Heart left ventricle (tissue), 16 donors: ENCODE data around the gene CRYL1. TPM values are rescaled to one million over a fixed set of nuclear protein-coding genes. Genes with fewer than 3 reads are reported as not detected.

Experiments used
- ATAC-seq, 4 donors: fragments of 200-7000 bp; cut with Tn5 transposase; one replicate each; pipeline ENCODE4 v1.9.1; 2020 to 2022; ENCODE audit warnings: moderate library complexity in 4 of 4, mild to moderate bottlenecking in 3 of 4, moderate number of reproducible peaks in 1 of 4
- DNase-seq, 5 donors: peaks; one replicate each; pipeline ENCODE4 v3.0.0-alpha.2; 2020
- H3K27ac ChIP-seq, 12 donors: fragments of 200-600 bp; sonication (generic) in 4 of 12; one replicate each; pipeline versions ENCODE4 v1.5.0 to v1.8.0; 2016 to 2022; ENCODE audit warnings: mild to moderate bottlenecking in 2 of 12
- H3K27me3 ChIP-seq, 9 donors: fragments of 200-600 bp; sonication (generic) in 2 of 9; one replicate each; pipeline versions ENCODE4 v1.5.1 to v1.8.0; 2016 to 2022; ENCODE audit warnings: mild to moderate bottlenecking in 3 of 9
- H3K36me3 ChIP-seq, 9 donors: fragments of 200-600 bp; sonication (generic) in 2 of 9; one replicate each; pipeline versions ENCODE4 v1.5.0 to v1.8.0; 2018 to 2022; ENCODE audit warnings: mild to moderate bottlenecking in 2 of 9
- H3K4me1 ChIP-seq, 12 donors: fragments of 200-600 bp; sonication (generic) in 4 of 12; one replicate each; pipeline versions ENCODE4 v1.5.0 to v1.8.0; 2016 to 2022; ENCODE audit warnings: mild to moderate bottlenecking in 3 of 12
- H3K4me3 ChIP-seq, 12 donors: fragments of 200-600 bp; sonication (generic) in 4 of 12; one replicate each; pipeline versions ENCODE4 v1.5.0 to v1.8.0; 2017 to 2022; ENCODE audit warnings: mild to moderate bottlenecking in 9 of 12, moderate library complexity in 4 of 12
- H3K9me3 ChIP-seq, 12 donors: fragments of 200-600 bp; sonication (generic) in 4 of 12; one replicate each; pipeline versions ENCODE4 v1.5.0 to v1.8.0; 2016 to 2022; ENCODE audit warnings: mild to moderate bottlenecking in 1 of 12
- POLR2A ChIP-seq, 2 donors: fragments of 450-650 bp; IDR thresholded peaks; one replicate each; pipeline ENCODE4 v1.6.1; 2017; ENCODE audit warnings: antibody characterized with exemption in 2 of 2, mild to moderate bottlenecking in 2 of 2, moderate library complexity in 2 of 2
- WGBS, 4 donors: extraction: QIAGEN DNeasy Blood & Tissue Kit in 2 of 4; methylation state at CpG; one replicate each; pipeline versions ENCODE4 v1.1.5 to v1.1.7; 2013 to 2018; 5-methylcytosine and 5-hydroxymethylcytosine counted together
- intact Hi-C, 10 donors: fragments of 100-400 bp; cut with DNase I; formaldehyde crosslinking; loops; one replicate each; pipeline versions ENCODE4 v1.11.1 to v1.14.2; 2022
- polyA plus RNA-seq, 2 donors: library from polyadenylated mRNA; stranded (reverse); fragments of 200-250 nt; gene quantifications; one replicate each; pipeline ENCODE4 v1.2.3, GENCODE V29; 2013
- total RNA-seq, 9 donors: library from RNA; depleted of rRNA in 2 of 9; stranded (reverse); fragments of >200 nt in 2 of 9; fragmentation: NEBNext Ultra II Directional in 3 of 9; extraction: Animal tissue kit (Norgen Biotek cat#: 25700) in 3 of 9; gene quantifications; one replicate each; pipeline versions ENCODE4 v1.1.0 to v1.2.4, GENCODE V29; 2016 to 2023
- TF ChIP-seq, protein P1 (sequence below), 12 donors: fragments of 200-600 bp; sonication (generic) in 4 of 12; IDR thresholded peaks; one replicate each; pipeline versions ENCODE4 v1.5.0 to v1.8.0; 2018 to 2022; ENCODE audit warnings: antibody characterized with exemption in 12 of 12, mild to moderate bottlenecking in 5 of 12
- donor health status: ischemic (EF 13 %, LVEDD 7.1; RV severe dilation, severe dysfunction).
- donor health status: healthy with polysubstance abuse.
- donor health status: DM: no; HTN: yes; CAD: no.
- donor health status: DM: no; HTN: no; CAD: no.
- donor health status: ischemic (EF 25% LVEDD 6.9; RV normal size, moderate dysfunction).
- donor health status: ischemic (EF 25% LVEDD 5.7; RV mildly dilated, moderate dysfunction).
- donor health status: healthy.
- donor health status: DM: yes; HTN: yes; CAD: no.
- donor health status: ischemic (EF 35%, LVEDD 5.7; RV mildly dilated, moderate dysfunction).
- donor health status: nonischemic (EF 11% LVEDD 7.7; RV severe dilation, severe dysfunction).
- donor health status: DM: yes; HTN: yes; CAD: no.
- donor health status: PGD.
- donor health status: ischemic (EF 29% LVEDD 5.4; RV normal size, mild dysfunction).
- donor health status: nonischemic (EF 23%, LVEDD 6.1; RV moderate dilation, normal function).

CRYL1 gene
- total and polyA plus RNA-seq, 11 donors = 10.7 to 36.5 (median 20.9) TPM

DNA sequence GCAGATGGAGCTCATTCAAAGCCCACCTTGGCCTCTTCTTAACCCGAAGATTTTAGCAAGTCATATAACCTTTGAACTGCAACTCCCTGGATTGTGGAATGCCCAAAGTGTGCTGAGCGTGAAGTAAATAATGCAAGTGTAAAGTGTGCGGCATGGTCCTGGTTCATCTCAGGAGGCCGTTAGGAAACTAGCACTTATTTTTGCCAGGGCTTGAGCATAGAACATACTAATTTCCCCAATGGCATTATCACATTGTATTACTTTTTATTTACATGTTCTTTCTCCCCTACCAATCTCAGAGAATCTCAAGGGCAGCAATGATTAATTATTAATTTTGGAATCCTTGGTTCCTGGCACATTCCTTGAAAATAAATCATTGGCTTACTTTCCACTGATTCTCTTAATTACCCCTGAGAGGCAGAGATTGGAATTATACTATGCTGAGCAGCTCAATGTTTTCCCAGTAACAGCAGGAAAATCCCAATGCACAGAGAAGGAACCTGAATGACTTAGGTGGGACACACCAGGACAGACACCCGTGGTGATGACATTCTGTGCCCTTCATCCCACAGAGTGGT, 164.7 kb downstream of the CRYL1 start:
- Histone ChIP-seq H3K36me3 (no peaks in the 10 kb centered on the region), H3K27ac (no peak overlapping the region), H3K4me3 (no peak overlapping the region), H3K9me3 (no peaks in the 10 kb centered on the region), H3K4me1 (no peaks in the 10 kb centered on the region), H3K27me3 (peaks cover 0 to 6% (median 0%) of the 10 kb centered on the region in 9 donors)
- TF ChIP-seq, protein P1, sequence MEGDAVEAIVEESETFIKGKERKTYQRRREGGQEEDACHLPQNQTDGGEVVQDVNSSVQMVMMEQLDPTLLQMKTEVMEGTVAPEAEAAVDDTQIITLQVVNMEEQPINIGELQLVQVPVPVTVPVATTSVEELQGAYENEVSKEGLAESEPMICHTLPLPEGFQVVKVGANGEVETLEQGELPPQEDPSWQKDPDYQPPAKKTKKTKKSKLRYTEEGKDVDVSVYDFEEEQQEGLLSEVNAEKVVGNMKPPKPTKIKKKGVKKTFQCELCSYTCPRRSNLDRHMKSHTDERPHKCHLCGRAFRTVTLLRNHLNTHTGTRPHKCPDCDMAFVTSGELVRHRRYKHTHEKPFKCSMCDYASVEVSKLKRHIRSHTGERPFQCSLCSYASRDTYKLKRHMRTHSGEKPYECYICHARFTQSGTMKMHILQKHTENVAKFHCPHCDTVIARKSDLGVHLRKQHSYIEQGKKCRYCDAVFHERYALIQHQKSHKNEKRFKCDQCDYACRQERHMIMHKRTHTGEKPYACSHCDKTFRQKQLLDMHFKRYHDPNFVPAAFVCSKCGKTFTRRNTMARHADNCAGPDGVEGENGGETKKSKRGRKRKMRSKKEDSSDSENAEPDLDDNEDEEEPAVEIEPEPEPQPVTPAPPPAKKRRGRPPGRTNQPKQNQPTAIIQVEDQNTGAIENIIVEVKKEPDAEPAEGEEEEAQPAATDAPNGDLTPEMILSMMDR (IDR thresholded peaks at IDR 0.05) = no peak
- no peak for TF ChIP-seq POLR2A (IDR thresholded peaks at IDR 0.05)
- no peak for DNase-seq
- 81 to 88% (median 84%) methylated on average over 5 of the region's 5 CpGs for WGBS, 4 donors
- ATAC-seq = no peak
- intact Hi-C loops = no loop called here

DNA sequence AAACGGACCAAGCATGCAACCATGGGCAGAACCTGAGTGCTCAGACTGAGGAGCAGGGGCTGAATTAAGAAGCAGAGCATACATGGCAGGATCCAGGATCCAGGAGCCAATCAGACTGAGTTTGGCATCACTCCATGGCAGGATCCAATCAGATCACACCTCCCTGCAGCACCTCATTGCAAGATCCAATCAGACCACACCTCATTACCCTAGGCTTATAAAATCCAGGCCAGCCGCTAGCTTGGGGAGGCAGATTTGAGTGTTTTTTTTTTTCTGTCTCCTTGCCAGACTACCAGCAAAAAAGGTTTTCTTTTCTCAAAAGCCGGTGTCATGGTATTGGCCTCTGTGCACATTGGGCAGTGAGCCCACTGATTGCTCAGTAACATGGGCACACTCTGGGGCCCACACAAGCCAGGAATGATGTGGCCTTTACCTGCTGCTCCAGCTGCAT, 165.6 kb downstream of the CRYL1 start:
- 78 to 85% (median 82%) methylated on average over 3 of the region's 3 CpGs for WGBS, 4 donors
- ATAC-seq = no peak
- Histone ChIP-seq H3K4me1 (no peaks in the 10 kb centered on the region), H3K27ac (no peak overlapping the region), H3K9me3 (no peaks in the 10 kb centered on the region), H3K27me3 (peaks cover 0 to 4% (median 0%) of the 10 kb centered on the region in 9 donors), H3K4me3 (no peak overlapping the region), H3K36me3 (no peaks in the 10 kb centered on the region)
- intact Hi-C loops = no loop called here
- DNase-seq = no peak
- TF ChIP-seq, protein P1 (IDR thresholded peaks at IDR 0.05) = no peak

DNA sequence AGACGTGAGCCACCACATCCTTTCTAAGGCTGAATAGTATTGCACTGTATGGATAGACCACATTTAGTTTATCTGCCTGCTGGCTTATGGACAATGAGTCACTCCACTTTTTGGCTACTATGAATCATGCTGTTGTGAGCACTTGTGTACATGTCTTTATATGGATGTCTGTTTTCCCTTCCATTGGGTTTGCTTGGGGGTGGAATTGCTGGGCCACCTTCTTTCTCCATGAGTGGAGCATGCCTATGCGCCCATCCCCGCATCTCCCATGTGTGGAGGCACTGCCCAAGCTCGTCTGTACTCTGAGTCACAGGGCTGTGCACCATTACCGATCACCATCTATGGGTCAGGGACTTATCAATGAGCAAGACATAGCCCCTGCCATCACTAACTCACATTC, 166.3 kb downstream of the CRYL1 start:
- H3K27me3 ChIP-seq = peaks cover 0 to 3% (median 0%) of the 10 kb centered on the region in 9 donors
- intact Hi-C loops = no loop called here
- H3K4me1 ChIP-seq = no peaks in the 10 kb centered on the region
- no peak overlapping the region for H3K4me3 ChIP-seq
- no peaks in the 10 kb centered on the region for H3K36me3 ChIP-seq
- no peak overlapping the region for H3K27ac ChIP-seq
- DNase-seq (no peak), ATAC-seq (peak in 2 of 4 donors; percentile 21 to 47)
- 88 to 91% (median 89%) methylated on average over 5 of the region's 5 CpGs for WGBS, 4 donors
- TF ChIP-seq, protein P1 (IDR thresholded peaks at IDR 0.05) = no peak
- TF ChIP-seq POLR2A (IDR thresholded peaks at IDR 0.05) = no peak
- no peaks in the 10 kb centered on the region for H3K9me3 ChIP-seq

DNA sequence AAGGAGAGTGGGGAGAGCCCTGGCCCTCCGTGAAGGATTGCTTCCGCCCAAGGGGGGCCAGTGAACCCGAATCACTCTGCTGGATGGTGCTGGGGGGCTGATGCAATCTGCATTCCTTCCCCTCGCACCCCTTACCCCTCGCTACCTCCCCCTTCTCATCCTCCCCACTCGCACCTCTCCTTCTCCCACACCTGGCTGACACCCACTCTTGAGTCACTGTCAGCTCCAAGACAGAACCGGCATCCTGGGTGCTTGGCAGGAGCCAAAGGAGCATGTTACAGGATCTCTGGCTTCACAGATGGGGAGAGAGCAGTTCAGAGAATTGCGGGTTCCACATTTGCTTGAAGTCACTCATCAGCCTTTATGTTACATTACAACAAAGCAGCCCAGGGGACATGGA, 167.6 kb downstream of the CRYL1 start:
- H3K27me3 ChIP-seq = no peaks in the 10 kb centered on the region
- H3K4me1 ChIP-seq = no peaks in the 10 kb centered on the region
- TF ChIP-seq, protein P1 (IDR thresholded peaks at IDR 0.05) = no peak
- TF ChIP-seq POLR2A (IDR thresholded peaks at IDR 0.05) = no peak
- intact Hi-C loops = no loop called here
- H3K36me3 ChIP-seq = no peaks in the 10 kb centered on the region
- no peaks in the 10 kb centered on the region for H3K9me3 ChIP-seq
- DNase-seq = no peak
- 78 to 84% (median 81%) methylated on average over 8 of the region's 8 CpGs for WGBS, 4 donors
- ATAC-seq = no peak
- no peak overlapping the region for H3K27ac ChIP-seq
- no peak overlapping the region for H3K4me3 ChIP-seq
